PC-3 (cell line): ENCODE results near the gene TRAPPC11. TPM values are rescaled to one million over a fixed set of nuclear protein-coding genes. Genes with fewer than 3 reads are reported as not detected.

Experiments
- ATAC-seq: fragments of 200-7000 bp; cut with Tn5 transposase; 2 replicates; pipeline ENCODE4 v1.9.1; 2020; ENCODE audit warnings: mild to moderate bottlenecking, moderate library complexity
- BruUV-seq: library from RNA; stranded (reverse); fragments of 400-500 nt; replicated peaks from 2 replicates; lab custom pipeline; 2021; lab: Mats Ljungman, UMichigan
- CTCF ChIA-PET: fragments of 300-600 bp; sonication (Branson Sonifier 250); formaldehyde crosslinking; loops from one replicate; lab custom pipeline; 2022; ENCODE audit warnings: antibody characterized with exemption; lab: Charles Lee
- POLR2A ChIA-PET: fragments of 300-600 bp; sonication (Branson Sonifier 250); formaldehyde crosslinking; loops from one replicate; lab custom pipeline; 2022; ENCODE audit warnings: antibody characterized with exemption; ENCODE audit not compliant: unreplicated experiment; lab: Charles Lee
- DNase-seq: peaks from one replicate; pipeline ENCODE4 v3.0.0-alpha.2; 2015
- H2AFZ ChIP-seq: fragments of 300-600 bp; sonication (generic); 2 replicates; pipeline ENCODE4 v1.6.0; 2016; ENCODE audit warnings: antibody characterized with exemption, low read length
- H3F3A ChIP-seq: fragments of 300-600 bp; sonication (generic); one replicate; pipeline ENCODE4 v1.6.0; 2017; ENCODE audit warnings: antibody characterized with exemption, low read length, control low read depth, mild to moderate bottlenecking; ENCODE audit not compliant: unreplicated experiment
- H3K27ac ChIP-seq: fragments of 300-600 bp; sonication (generic); 2 replicates; pipeline ENCODE4 v1.5.1; 2016; ENCODE audit warnings: mild to moderate bottlenecking, low read length
- H3K27me3 ChIP-seq: fragments of 300-600 bp; sonication (generic); 2 replicates; pipeline ENCODE4 v1.6.1; 2016; ENCODE audit warnings: low read length, mixed read lengths
- H3K36me3 ChIP-seq: fragments of 300-600 bp; sonication (generic); 2 replicates; pipeline ENCODE4 v1.6.1; 2016; ENCODE audit warnings: low read depth, mixed run types, low read length, mixed read lengths
- H3K4me1 ChIP-seq: fragments of 300-600 bp; sonication (generic); 2 replicates; pipeline ENCODE4 v1.5.1; 2016; ENCODE audit warnings: low read length; ENCODE audit not compliant: insufficient read depth
- H3K4me2 ChIP-seq: fragments of 300-600 bp; sonication (generic); 2 replicates; pipeline ENCODE4 v1.6.0; 2016; ENCODE audit warnings: low read length
- H3K4me3 ChIP-seq: fragments of 300-600 bp; sonication (generic); 2 replicates; pipeline ENCODE4 v1.5.1; 2016; ENCODE audit warnings: mild to moderate bottlenecking, low read length, mixed read lengths
- H3K79me2 ChIP-seq: fragments of 300-600 bp; sonication (generic); 2 replicates; pipeline ENCODE4 v1.6.1; 2017; ENCODE audit warnings: low read length, mixed read lengths
- H3K9ac ChIP-seq: fragments of 300-600 bp; sonication (generic); 2 replicates; pipeline ENCODE4 v1.6.0; 2016; ENCODE audit warnings: mild to moderate bottlenecking, low read length
- H3K9me2 ChIP-seq: fragments of 300-600 bp; sonication (generic); replicated peaks from 2 replicates; pipeline ENCODE4 v1.6.1; 2016; ENCODE audit warnings: mixed run types, low read length, mixed read lengths
- H3K9me3 ChIP-seq: fragments of 300-600 bp; sonication (generic); 2 replicates; pipeline ENCODE4 v1.6.1; 2016; ENCODE audit warnings: low read length, mixed read lengths
- H4K20me1 ChIP-seq: fragments of 300-600 bp; sonication (generic); 2 replicates; pipeline ENCODE4 v1.6.1; 2016; ENCODE audit warnings: low read length, mixed read lengths
- CTCF ChIP-seq: fragments of 300-600 bp; sonication (generic); conservative IDR thresholded peaks from 2 replicates; pipeline ENCODE4 v1.5.1; 2017; ENCODE audit warnings: antibody characterized with exemption, low read depth, mild to moderate bottlenecking, low read length
- EZH2 ChIP-seq: fragments of 300-600 bp; sonication (generic); IDR thresholded peaks from one replicate; pipeline ENCODE4 v1.6.1; 2017; ENCODE audit warnings: antibody characterized with exemption, mild to moderate bottlenecking, low read length; ENCODE audit not compliant: unreplicated experiment
- EZH2phosphoT487 ChIP-seq: fragments of 300-600 bp; sonication (generic); IDR thresholded peaks from 2 replicates; pipeline ENCODE4 v1.6.1; 2018; ENCODE audit warnings: mild to moderate bottlenecking, antibody characterized with exemption, low read length, borderline replicate concordance
- intact Hi-C: fragments of 100-400 bp; cut with micrococcal nuclease; formaldehyde crosslinking; loops from 2 replicates; pipeline ENCODE4 v1.9.0; 2023
- total RNA-seq: library from RNA; depleted of rRNA; stranded (reverse); fragments of >200 nt; gene quantifications from 2 replicates; pipeline ENCODE4 v1.2.3, GENCODE V29; 2014

TRAPPC11 gene
- total RNA-seq, 1 experiment from 2014 or later, result 20.0 TPM

- POLR2A ChIA-PET, result no interaction called here
- no peaks in the 10 kb centered on the region for H3K79me2 ChIP-seq
- ATAC-seq, result peak; percentile 88
- peak overlapping the region; percentile 97 for H3K27ac ChIP-seq
- no peaks in the 10 kb centered on the region for H3F3A ChIP-seq
- intact Hi-C loops, result no loop called here
- H3K9ac ChIP-seq, result peak overlapping the region; percentile 77
- peak overlapping the region; percentile 59; the same call in 1 of the 2 replicates for H3K4me2 ChIP-seq
- H2AFZ ChIP-seq, result no peak overlapping the region
- BruUV-seq, result no TSS peak
- H4K20me1 ChIP-seq, result no peaks in the 10 kb centered on the region
- H3K9me3 ChIP-seq, result no peaks in the 10 kb centered on the region
- DNase-seq, result peak; percentile 94
- no peaks in the 10 kb centered on the region for H3K9me2 ChIP-seq
- peaks cover 15% of the 10 kb centered on the region for H3K4me1 ChIP-seq
- no peak overlapping the region for H3K4me3 ChIP-seq
- H3K27me3 ChIP-seq, result no peaks in the 10 kb centered on the region
- TF ChIP-seq EZH2phosphoT487 (no peak), EZH2 (no peak), CTCF (no peak)
- CTCF ChIA-PET, result no interaction called here
- H3K36me3 ChIP-seq, result no peaks in the 10 kb centered on the region
Measured at GRCh38 chr4:183738081-183738673, 79.1 kb downstream of the TRAPPC11 start.

GRCh38 chr4:183738961-183739360 lies 79.9 kb downstream of the TRAPPC11 start:
- peak overlapping the region; percentile 97 for H3K27ac ChIP-seq
- no TSS peak for BruUV-seq
- no peaks in the 10 kb centered on the region for H3F3A ChIP-seq
- H3K9ac ChIP-seq, result peak overlapping the region; percentile 77
- ChIA-PET CTCF (no interaction called here), POLR2A (no interaction called here)
- H4K20me1 ChIP-seq, result no peaks in the 10 kb centered on the region
- no peaks in the 10 kb centered on the region for H3K9me2 ChIP-seq
- peak overlapping the region; percentile 59; the same call in 1 of the 2 replicates for H3K4me2 ChIP-seq
- no peaks in the 10 kb centered on the region for H3K9me3 ChIP-seq
- no peaks in the 10 kb centered on the region for H3K79me2 ChIP-seq
- ATAC-seq, result no peak
- TF ChIP-seq CTCF (no peak), EZH2phosphoT487 (no peak), EZH2 (no peak)
- no peaks in the 10 kb centered on the region for H3K27me3 ChIP-seq
- no peak overlapping the region for H3K4me3 ChIP-seq
- intact Hi-C loops, result no loop called here
- DNase-seq, result no peak
- no peaks in the 10 kb centered on the region for H3K36me3 ChIP-seq
- peaks cover 15% of the 10 kb centered on the region for H3K4me1 ChIP-seq
- no peak overlapping the region for H2AFZ ChIP-seq
